HepG2 (cell line): ENCODE results near the gene BCL6. TPM values are rescaled to one million over a fixed set of nuclear protein-coding genes. Genes with fewer than 3 reads are reported as not detected.
A peak's percentile ranks its signal among the peaks of the same experiment; 100 is the strongest.

Experiments used
- ATAC-seq: fragments of 200-7000 bp; cut with Tn5 transposase; 3 replicates; pipeline ENCODE4 v1.9.1; 2020; ENCODE audit warnings: mild to moderate bottlenecking, moderate library complexity
- BruUV-seq: library from RNA; stranded (reverse); fragments of 400-500 nt; replicated peaks from 2 replicates; lab custom pipeline; 2021; lab: Mats Ljungman, UMichigan
- CTCF ChIA-PET: fragments of 300-600 bp; formaldehyde crosslinking; extraction: SDS; loops from one replicate; lab custom pipeline; 2021; ENCODE audit warnings: low total read pairs, inconsistent platforms, low intra/inter-chr PET ratio; lab: Yijun Ruan, JAX
- POLR2A ChIA-PET: fragments of 350-600 bp; sonication (Branson Sonifier 250); formaldehyde crosslinking; loops from one replicate; lab custom pipeline; 2020; ENCODE audit warnings: antibody characterized with exemption, inconsistent platforms; lab: Yijun Ruan, JAX
- DNase-seq: peaks from one replicate; pipeline ENCODE4 v3.0.0-alpha.2; 2015; ENCODE audit warnings: low spot score
- FAIRE-seq: peaks from 3 replicates; lab custom pipeline; 2011; peaks lifted over from hg19 to GRCh38; lab: Jason Lieb, UNC
- H2AFZ ChIP-seq: one replicate; pipeline ENCODE4 v1.6.1; 2011; ENCODE audit warnings: low read length, inconsistent platforms
- H3K27ac ChIP-seq: fragments of 300-600 bp; 3 replicates; pipeline ENCODE4 v1.8.0; 2011; ENCODE audit warnings: mixed run types, mild to moderate bottlenecking, mixed read lengths, low read length, inconsistent platforms; ENCODE audit not compliant: insufficient read depth; ENCODE audit errors: extremely low read length
- H3K27me3 ChIP-seq, 2 experiments: fragments of 200-600 bp in 1 of 2; 2 replicates in 1 of 2; 3 replicates in 1 of 2; pipeline versions ENCODE4 v1.6.0 to v1.8.0; 2011; ENCODE audit warnings: low read length in 2 of 2, mild to moderate bottlenecking in 2 of 2, moderate library complexity in 2 of 2, inconsistent platforms in 1 of 2; ENCODE audit not compliant: insufficient read depth in 2 of 2, control insufficient read depth in 1 of 2
- H3K36me3 ChIP-seq, 2 experiments: fragments of 200-600 bp in 1 of 2; replicated peaks in 1 of 2; 2 replicates in 1 of 2; 3 replicates in 1 of 2; pipeline versions ENCODE4 v1.5.1 to v1.8.0; 2011; ENCODE audit warnings: low read length in 2 of 2, inconsistent platforms in 1 of 2; ENCODE audit not compliant: insufficient read depth in 2 of 2, control insufficient read depth in 1 of 2
- H3K4me1 ChIP-seq: 2 replicates; pipeline ENCODE4 v1.5.1; 2012; ENCODE audit warnings: low read length, inconsistent platforms; ENCODE audit not compliant: insufficient read depth
- H3K4me2 ChIP-seq: 2 replicates; pipeline ENCODE4 v1.6.0; 2011; ENCODE audit warnings: low read depth, low read length, inconsistent platforms
- H3K4me3 ChIP-seq, 3 experiments: fragments of 200-600 bp in 1 of 3; sonication (generic), shearing (Covaris generic) in 1 of 3; replicated peaks in 1 of 3; 2 replicates each; pipeline ENCODE4 v1.5.1; 2011 to 2016; ENCODE audit warnings: low read length in 3 of 3, inconsistent platforms in 2 of 3, low read depth in 2 of 3, mild to moderate bottlenecking in 2 of 3, control low read depth in 1 of 3, mixed read lengths in 1 of 3; ENCODE audit not compliant: insufficient read depth in 1 of 3
- H3K79me2 ChIP-seq: one replicate; pipeline ENCODE4 v1.6.1; 2011; ENCODE audit warnings: low read length, inconsistent platforms; ENCODE audit not compliant: insufficient read depth
- H3K9ac ChIP-seq: 2 replicates; pipeline ENCODE4 v1.6.0; 2011; ENCODE audit warnings: mild to moderate bottlenecking, low read depth, low read length, inconsistent platforms; ENCODE audit not compliant: insufficient read depth
- H3K9me3 ChIP-seq: 2 replicates; pipeline ENCODE4 v1.5.1; 2012; ENCODE audit warnings: mild to moderate bottlenecking, low read length
- H4K20me1 ChIP-seq: 2 replicates; pipeline ENCODE4 v1.6.0; 2011; ENCODE audit warnings: inconsistent platforms, mild to moderate bottlenecking, low read length, moderate library complexity; ENCODE audit not compliant: insufficient read depth
- ARID2 ChIP-seq: sonication (generic); formaldehyde crosslinking; IDR thresholded peaks from 2 replicates; pipeline ENCODE4 v1.8.1; 2022; ENCODE audit warnings: mild to moderate bottlenecking, missing genetic modification reagents, borderline replicate concordance
- RBM22 ChIP-seq: fragments of 200-400 bp; formaldehyde crosslinking; optimal IDR thresholded peaks from 2 replicates; pipeline ENCODE3; 2017; ENCODE audit warnings: mild to moderate bottlenecking, low read length, moderate library complexity
- SATB2 ChIP-seq: sonication (generic); formaldehyde crosslinking; IDR thresholded peaks from 2 replicates; pipeline ENCODE4 v1.5.0; 2020; ENCODE audit warnings: missing genetic modification reagents
- ZKSCAN8 ChIP-seq: IDR thresholded peaks from 2 replicates; pipeline ENCODE4 v1.6.1; 2016; ENCODE audit warnings: borderline replicate concordance, missing genetic modification reagents, missing compliant biosample characterization
- ZNF780A ChIP-seq: sonication (generic); formaldehyde crosslinking; IDR thresholded peaks from 2 replicates; pipeline ENCODE4 v1.8.0; 2022; ENCODE audit warnings: mild to moderate bottlenecking, missing genetic modification reagents, moderate library complexity
- WGBS: methylation state at CpG from one replicate; pipeline ENCODE4 v1.1.6; 2017; ENCODE audit warnings: low lambda C conversion rate; 5-methylcytosine and 5-hydroxymethylcytosine counted together
- in situ Hi-C: cut with HindIII; loops from 2 replicates; pipeline ENCODE4 v1.10.0; 2017; ENCODE audit warnings: low pct_unique_long_range_greater_than_20kb; ENCODE audit not compliant: extremely low pct_ligation_motif_present
- intact Hi-C: fragments of 100-400 bp; cut with micrococcal nuclease; formaldehyde crosslinking; loops from one replicate; pipeline ENCODE4 v1.10.0; 2022; ENCODE audit not compliant: unreplicated experiment
- polyA plus RNA-seq, 8 experiments: library from polyadenylated mRNA; depleted of rRNA in 3 of 8; stranded (reverse) in 7 of 8; unstranded in 1 of 8; fragments of >200 nt; fragmentation: Illumina TruSeq in 4 of 8; extraction: Trizol in 4 of 8; gene quantifications; 2 replicates each; pipeline versions ENCODE4 v1.2.1 to v1.2.3, GENCODE V29; 2011 to 2016; ENCODE audit warnings: low read depth in 4 of 8, missing spikeins in 1 of 8, mixed read lengths in 1 of 8; ENCODE audit not compliant: insufficient read depth in 1 of 8
- total RNA-seq, 5 experiments: library from RNA; depleted of rRNA; stranded (reverse); fragments of >200 nt; fragmentation: Illumina TruSeq; extraction: Trizol; gene quantifications; 2 replicates each; pipeline ENCODE4 v1.2.3, GENCODE V29; 2016; ENCODE audit warnings: low read depth in 1 of 5
- TF ChIP-seq, protein P1 (sequence below): sonication (generic); formaldehyde crosslinking; IDR thresholded peaks from 2 replicates; pipeline ENCODE4 v1.4.0; 2020; ENCODE audit warnings: missing genetic modification reagents

BCL6 gene
- total and polyA plus RNA-seq, 2 of the 13 experiments (the other 11 are each of a cell fraction or from before 2014, with no cell fraction given), result 21.2 to 53.7 TPM

DNA sequence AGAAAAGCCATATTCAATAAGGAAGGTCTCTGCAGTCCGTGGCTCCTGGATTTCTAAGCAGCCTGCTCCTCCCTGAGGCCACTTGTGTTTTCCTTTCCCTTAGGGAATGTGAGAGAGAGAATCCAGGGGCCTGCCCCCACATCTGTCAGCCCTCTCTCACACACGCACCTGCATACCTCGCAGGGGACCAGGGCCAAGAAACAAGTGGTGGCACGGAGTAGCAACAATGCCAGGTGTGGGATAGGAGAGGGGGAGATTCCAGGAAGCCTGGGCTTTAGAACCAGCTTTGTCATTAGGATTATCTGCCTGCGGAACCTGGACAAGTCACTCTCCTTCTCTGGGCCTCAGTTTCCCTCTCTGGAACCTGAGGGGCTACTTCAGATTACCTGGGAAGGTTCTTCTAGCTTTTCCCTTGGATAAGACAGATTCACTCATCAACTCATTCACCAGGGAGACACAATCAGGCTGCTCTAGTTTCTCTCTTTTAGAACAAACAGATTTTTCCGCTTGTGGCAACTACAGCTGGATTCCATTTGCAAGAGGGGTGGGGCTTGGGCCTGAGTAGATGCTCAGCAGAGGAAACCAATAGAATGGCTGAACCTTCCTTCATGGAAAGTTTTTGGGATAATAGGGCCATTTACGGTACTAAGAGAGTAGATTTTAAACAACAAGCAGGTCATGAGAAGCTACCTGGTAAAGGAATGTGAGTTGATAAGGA is 19.5 kb downstream of the BCL6 start:
- Histone ChIP-seq H3K9ac (no peak overlapping the region), H4K20me1 (peaks cover 18% of the 10 kb centered on the region; the same call in 1 of the 2 replicates), H3K9me3 (no peaks in the 10 kb centered on the region), H3K4me1 (peaks cover 12% of the 10 kb centered on the region), H3K36me3 (peaks cover 61 to 90% of the 10 kb centered on the region in 2 experiments), H2AFZ (no peak overlapping the region), H3K4me2 (no peak overlapping the region), H3K4me3 (no peak overlapping the region), H3K79me2 (no peaks in the 10 kb centered on the region), H3K27ac (no peak overlapping the region), H3K27me3 (no peaks in the 10 kb centered on the region)
- no TSS peak for BruUV-seq
- TF ChIP-seq ZKSCAN8 (CRISPR knock-in tag) (no peak), ZNF780A (CRISPR knock-in tag) (no peak), ARID2 (no peak), RBM22 (peak; percentile 56), SATB2 (CRISPR knock-in tag) (no peak)
- TF ChIP-seq, protein P1, sequence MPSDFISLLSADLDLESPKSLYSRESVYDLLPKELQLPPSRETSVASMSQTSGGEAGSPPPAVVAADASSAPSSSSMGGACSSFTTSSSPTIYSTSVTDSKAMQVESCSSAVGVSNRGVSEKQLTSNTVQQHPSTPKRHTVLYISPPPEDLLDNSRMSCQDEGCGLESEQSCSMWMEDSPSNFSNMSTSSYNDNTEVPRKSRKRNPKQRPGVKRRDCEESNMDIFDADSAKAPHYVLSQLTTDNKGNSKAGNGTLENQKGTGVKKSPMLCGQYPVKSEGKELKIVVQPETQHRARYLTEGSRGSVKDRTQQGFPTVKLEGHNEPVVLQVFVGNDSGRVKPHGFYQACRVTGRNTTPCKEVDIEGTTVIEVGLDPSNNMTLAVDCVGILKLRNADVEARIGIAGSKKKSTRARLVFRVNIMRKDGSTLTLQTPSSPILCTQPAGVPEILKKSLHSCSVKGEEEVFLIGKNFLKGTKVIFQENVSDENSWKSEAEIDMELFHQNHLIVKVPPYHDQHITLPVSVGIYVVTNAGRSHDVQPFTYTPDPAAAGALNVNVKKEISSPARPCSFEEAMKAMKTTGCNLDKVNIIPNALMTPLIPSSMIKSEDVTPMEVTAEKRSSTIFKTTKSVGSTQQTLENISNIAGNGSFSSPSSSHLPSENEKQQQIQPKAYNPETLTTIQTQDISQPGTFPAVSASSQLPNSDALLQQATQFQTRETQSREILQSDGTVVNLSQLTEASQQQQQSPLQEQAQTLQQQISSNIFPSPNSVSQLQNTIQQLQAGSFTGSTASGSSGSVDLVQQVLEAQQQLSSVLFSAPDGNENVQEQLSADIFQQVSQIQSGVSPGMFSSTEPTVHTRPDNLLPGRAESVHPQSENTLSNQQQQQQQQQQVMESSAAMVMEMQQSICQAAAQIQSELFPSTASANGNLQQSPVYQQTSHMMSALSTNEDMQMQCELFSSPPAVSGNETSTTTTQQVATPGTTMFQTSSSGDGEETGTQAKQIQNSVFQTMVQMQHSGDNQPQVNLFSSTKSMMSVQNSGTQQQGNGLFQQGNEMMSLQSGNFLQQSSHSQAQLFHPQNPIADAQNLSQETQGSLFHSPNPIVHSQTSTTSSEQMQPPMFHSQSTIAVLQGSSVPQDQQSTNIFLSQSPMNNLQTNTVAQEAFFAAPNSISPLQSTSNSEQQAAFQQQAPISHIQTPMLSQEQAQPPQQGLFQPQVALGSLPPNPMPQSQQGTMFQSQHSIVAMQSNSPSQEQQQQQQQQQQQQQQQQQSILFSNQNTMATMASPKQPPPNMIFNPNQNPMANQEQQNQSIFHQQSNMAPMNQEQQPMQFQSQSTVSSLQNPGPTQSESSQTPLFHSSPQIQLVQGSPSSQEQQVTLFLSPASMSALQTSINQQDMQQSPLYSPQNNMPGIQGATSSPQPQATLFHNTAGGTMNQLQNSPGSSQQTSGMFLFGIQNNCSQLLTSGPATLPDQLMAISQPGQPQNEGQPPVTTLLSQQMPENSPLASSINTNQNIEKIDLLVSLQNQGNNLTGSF (CRISPR knock-in tag), result no peak
- intact Hi-C loops, result no loop called here
- WGBS, result 96% methylated on average over 7 of the region's 7 CpGs
- CTCF ChIA-PET, result no interaction called here
- no peak for FAIRE-seq
- no peak for DNase-seq
- POLR2A ChIA-PET, result no interaction called here
- ATAC-seq, result no peak
- in situ Hi-C loops, result loop anchor here (25.0 kb wide), 3 partner anchors 686 to 1011 kb away; no protein-coding TSS in a partner anchor
